Stimulated activated CD4-positive, alpha-beta T cell treated with anti-CD3 and anti-CD28 coated beads, Interleukin-4, amount 100 ng/mL, for 48 hours (primary cell): Measurements from ENCODE around the gene ACOT6.
A peak's percentile ranks its signal among the peaks of the same experiment; 100 is the strongest.
"Not testable (repeated sequence)": the region's sequence is repeated elsewhere in the genome, so short reads cannot be mapped to it uniquely, and the experiment has no call there.

Experiments used
- DNase-seq, 2 donors: peaks; one replicate each; pipeline ENCODE4 v3.0.0-alpha.2; 2020; ENCODE audit warnings: low read depth in 2 of 2

ACOT6 gene

GRCh38 chr14:73612339-73613045 lies at the start of gene ACOT6:
ACOT6 (plus strand) TSS chr14:73612517; CDS start chr14:73612572, 55 bp downstream.
- peak; percentile 56 to 63 for DNase-seq

GRCh38 chr14:73562696-73563095 lies 49.6 kb upstream of the ACOT6 start:
- not testable (repeated sequence) for DNase-seq

- DNase-seq, result not testable (repeated sequence)
Observed at GRCh38 chr14:73566431-73566830, 45.9 kb upstream of the ACOT6 start.

- not testable (repeated sequence) for DNase-seq
Observed at GRCh38 chr14:73566935-73567334, 45.4 kb upstream of the ACOT6 start.

- DNase-seq, result no peak
Observed at GRCh38 chr14:73567358-73567757, 45.0 kb upstream of the ACOT6 start.

- DNase-seq, result no peak
Observed at GRCh38 chr14:73567951-73568885, 44.1 kb upstream of the ACOT6 start.

GRCh38 chr14:73568886-73569184 lies 43.5 kb upstream of the ACOT6 start:
- not testable (repeated sequence) for DNase-seq

- peak; percentile 74 to 80 for DNase-seq
Observed at GRCh38 chr14:73569185-73569958, 42.9 kb upstream of the ACOT6 start, which contains the start of gene ACOT2. ACOT2 (plus strand) TSS chr14:73569213; CDS start chr14:73569241, 28 bp downstream.

GRCh38 chr14:73570913-73571312 lies 41.4 kb upstream of the ACOT6 start:
- DNase-seq, result peak; percentile 47 to 60

GRCh38 chr14:73573034-73573433 lies 39.3 kb upstream of the ACOT6 start:
- not testable (repeated sequence) for DNase-seq

- not testable (repeated sequence) for DNase-seq
Observed at GRCh38 chr14:73573740-73574139, 38.6 kb upstream of the ACOT6 start.

- not testable (repeated sequence) for DNase-seq
Observed at GRCh38 chr14:73574251-73574650, 38.1 kb upstream of the ACOT6 start.

GRCh38 chr14:73576391-73576790 lies 35.9 kb upstream of the ACOT6 start:
- no peak for DNase-seq

- not testable (repeated sequence) for DNase-seq
Observed at GRCh38 chr14:73577214-73577613, 35.1 kb upstream of the ACOT6 start.

GRCh38 chr14:73582102-73582979 lies 30.0 kb upstream of the ACOT6 start:
- not testable (repeated sequence) for DNase-seq

- DNase-seq, result no peak
Observed at GRCh38 chr14:73588695-73589094, 23.6 kb upstream of the ACOT6 start.

- DNase-seq, result no peak
Observed at GRCh38 chr14:73589116-73589515, 23.2 kb upstream of the ACOT6 start.

GRCh38 chr14:73590673-73591004 lies 21.7 kb upstream of the ACOT6 start:
- not testable (repeated sequence) for DNase-seq

GRCh38 chr14:73591690-73592449 lies 20.4 kb upstream of the ACOT6 start, which contains the start of gene ACOT4:
ACOT4 (plus strand) TSS chr14:73591873; CDS start chr14:73591960, 87 bp downstream.
- DNase-seq, result peak in 1 of 2 donors; percentile 37

GRCh38 chr14:73594491-73594890 lies 17.8 kb upstream of the ACOT6 start:
- DNase-seq, result no peak
